GM18909 (cell line): Measurements from ENCODE around the gene ANTKMT.

Experiments
- ATAC-seq: cut with Tn5 transposase; IDR thresholded peaks from one replicate; pipeline ENCODE4 v1.9.1; 2021; ENCODE audit warnings: mild to moderate bottlenecking; ENCODE audit not compliant: unreplicated experiment, poor library complexity

The ANTKMT gene

DNA sequence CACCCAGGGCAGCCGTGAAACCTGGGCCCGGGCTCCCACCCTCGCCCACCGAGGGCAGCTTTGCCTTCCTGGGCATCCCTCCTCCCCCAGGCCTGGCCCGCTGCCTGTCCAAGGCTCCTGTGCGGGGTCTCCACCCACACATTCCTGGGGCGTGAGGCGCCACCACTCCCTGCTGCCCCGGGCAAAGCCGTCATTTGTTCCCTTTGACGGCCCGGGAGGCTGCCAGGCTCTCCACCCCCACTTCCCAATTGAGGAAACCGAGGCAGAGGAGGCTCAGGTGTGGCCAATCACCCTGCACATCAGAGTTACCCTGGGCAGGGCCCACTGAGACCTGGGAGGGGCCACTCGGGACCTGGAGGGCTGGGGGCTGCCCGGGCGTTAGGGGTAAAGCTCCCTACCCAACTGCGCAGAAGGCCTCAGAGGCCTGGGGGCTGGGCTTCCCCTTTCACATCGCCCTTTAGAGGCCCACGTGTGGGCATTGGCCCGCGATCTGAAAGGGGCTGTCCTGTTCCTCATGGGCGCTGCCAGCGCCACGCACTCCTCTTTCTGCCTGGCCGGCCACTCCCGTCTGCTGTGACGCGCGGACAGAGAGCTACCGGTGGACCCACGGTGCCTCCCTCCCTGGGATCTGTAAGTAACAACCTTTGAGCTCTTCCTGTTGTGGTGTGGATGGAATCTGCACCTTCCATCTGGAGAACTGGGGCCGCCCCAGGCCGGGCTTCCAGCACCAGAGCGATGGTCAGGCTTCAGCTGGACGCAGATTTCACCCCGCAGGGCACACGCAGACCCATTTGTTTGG, 39.8 kb downstream of the ANTKMT start, which contains the start of gene MSLN:
TSS of gene MSLN (plus strand) at position 190 of the 799 bp plus-strand sequence. CDS start 1,947 bp downstream, outside the sequence.
- ATAC-seq: no peak

DNA sequence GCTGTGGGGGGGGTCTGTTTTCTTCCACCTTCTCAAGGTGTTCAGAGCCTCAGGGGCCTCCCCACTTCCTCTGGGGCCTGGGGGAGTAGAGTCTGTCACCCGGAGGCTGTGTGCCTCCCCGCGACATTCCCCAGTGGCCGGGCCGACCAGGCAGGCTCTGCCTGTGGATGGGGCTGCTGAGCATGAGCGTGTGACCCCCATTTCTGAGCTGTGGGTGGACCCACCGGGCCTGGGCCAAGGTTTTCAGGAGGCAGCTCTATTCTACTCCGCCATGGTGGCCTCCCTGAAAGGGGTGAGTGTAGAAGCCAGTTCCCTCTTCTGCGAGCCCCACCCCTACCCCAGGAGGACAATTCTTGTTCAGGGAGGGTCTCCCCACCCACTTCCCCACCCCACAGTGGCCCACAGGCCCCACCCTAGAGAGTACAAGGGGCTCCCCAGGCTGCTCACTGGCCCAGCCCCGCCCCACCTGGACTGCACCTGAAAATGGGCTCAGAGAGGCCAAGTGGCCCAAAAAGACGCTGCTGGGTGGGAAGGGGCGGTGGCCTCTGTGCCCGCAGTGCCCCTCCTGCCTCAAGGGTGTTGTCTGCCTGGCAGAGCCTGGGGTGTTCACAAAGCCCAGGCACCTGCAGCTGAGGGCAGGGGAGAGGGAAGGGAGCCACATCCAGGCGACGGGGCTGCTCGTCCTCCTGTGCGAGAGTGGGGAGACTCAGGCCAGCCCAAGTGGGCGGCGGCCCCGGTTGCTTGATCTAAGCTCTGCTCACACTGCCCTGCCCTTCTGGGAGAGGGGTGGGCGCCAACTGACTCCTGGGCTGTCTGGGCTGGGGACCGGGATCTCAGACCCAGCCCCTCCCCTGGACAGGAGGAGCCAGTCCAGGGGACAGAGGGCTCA, 40.9 kb downstream of the ANTKMT start:
- ATAC-seq: no peak

DNA sequence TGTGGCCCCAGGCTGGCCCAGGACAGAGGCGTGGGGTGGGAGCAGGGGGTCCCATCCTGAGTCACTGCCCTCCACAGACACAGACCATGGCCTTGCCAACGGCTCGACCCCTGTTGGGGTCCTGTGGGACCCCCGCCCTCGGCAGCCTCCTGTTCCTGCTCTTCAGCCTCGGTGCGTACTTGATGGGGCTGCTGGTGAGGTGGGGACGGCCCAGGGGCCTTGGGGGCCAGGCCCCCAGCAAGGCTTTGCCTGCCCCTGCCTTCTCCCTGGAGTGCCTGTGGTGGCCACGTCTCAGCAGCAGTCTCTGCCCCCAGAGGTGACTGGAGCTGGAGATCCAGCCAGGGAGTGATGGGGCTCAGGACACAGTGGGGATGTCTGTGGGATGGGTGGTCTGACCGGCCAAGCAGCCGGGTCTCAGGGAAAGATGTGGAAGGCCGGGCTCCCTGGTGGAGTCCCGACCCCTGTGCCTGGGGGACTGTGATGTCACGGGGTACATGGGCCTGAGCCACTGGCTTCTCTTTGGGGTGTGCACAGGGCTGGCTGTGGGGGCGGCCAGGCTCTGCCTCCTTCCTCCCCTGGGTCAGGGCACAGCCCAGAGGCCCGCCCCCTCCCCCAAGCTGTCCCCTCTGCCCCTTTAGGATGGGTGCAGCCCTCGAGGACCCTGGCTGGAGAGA, 41.8 kb downstream of the ANTKMT start:
- no peak for ATAC-seq

DNA sequence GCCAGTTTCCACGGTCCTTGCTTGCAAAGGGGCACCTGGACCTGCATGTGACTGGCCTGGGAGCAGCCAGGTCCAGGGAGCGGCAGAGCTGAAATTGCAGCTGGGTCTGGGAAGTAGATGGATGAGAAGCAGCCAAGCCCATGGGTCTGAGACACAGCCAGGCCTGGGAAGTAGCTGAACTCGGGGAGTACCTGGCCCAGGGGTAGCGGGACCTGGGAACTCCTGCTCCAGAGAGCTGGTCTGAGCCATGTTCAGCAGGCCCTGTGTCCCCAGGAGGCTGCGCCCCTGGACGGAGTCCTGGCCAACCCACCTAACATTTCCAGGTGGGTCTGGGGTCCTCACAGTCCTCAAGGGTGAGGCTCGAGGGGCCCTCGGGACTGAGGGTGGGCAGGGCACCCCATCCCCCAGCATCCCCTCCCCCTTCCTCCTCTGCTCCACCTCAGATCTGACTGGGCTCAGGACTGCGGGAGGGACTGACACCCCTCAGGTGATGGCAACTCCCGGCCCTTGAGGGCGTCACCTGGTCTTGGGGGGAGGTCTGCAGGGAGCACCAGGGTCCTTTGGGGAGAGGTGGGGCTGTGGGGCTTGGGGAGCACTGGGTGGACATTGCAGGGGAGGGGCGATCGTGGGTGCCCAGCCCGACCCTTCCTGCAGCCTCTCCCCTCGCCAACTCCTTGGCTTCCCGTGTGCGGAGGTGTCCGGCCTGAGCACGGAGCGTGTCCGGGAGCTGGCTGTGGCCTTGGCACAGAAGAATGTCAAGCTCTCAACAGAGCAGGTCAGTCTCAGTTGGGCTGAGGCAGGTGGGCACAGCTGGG, 42.6 kb downstream of the ANTKMT start:
- ATAC-seq: no peak

DNA sequence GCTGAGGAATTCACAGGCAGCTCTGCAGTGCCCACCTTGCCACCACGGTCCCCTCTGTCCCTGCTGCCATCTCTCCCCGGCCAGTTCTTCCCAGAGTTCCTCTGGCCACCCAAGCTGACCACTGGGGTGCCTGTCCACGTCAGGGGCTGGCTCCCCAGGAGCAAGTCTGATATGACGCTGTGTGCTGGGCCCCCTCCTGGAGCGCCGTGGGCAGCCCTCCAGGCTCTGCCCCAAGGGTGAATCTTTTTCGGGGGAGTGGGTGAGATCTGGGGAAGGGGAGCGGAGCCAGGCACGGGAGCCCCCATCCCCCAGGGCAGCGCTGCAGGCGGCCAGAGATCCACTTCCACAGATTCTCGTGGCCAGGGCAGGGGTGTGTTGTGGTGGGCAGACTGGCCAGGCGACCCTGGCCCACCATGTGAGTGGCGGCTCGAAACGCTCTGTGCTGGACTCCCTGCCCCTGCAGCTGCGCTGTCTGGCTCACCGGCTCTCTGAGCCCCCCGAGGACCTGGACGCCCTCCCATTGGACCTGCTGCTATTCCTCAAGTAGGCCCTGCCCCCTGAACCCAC, 43.3 kb downstream of the ANTKMT start:
- ATAC-seq: no peak

DNA sequence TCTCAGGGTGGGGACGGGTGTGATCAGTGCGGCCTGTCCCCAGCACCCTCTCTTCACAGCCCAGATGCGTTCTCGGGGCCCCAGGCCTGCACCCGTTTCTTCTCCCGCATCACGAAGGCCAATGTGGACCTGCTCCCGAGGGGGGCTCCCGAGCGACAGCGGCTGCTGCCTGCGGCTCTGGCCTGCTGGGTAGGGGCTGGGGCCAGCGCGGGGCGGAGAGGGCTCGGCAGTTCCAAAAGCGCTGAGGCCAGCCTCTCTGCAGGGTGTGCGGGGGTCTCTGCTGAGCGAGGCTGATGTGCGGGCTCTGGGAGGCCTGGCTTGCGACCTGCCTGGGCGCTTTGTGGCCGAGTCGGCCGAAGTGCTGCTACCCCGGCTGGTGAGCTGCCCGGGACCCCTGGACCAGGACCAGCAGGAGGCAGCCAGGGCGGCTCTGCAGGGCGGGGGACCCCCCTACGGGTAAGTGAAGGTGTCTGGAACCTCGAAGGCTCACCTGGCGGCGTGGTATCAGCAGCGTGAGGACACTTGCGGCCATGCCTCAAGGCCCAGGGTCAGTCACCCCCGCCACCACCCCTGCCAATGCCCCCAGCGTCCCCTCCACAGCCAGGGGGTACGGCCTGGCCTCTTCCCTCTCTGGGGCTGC, 44.0 kb downstream of the ANTKMT start:
- no peak for ATAC-seq

DNA sequence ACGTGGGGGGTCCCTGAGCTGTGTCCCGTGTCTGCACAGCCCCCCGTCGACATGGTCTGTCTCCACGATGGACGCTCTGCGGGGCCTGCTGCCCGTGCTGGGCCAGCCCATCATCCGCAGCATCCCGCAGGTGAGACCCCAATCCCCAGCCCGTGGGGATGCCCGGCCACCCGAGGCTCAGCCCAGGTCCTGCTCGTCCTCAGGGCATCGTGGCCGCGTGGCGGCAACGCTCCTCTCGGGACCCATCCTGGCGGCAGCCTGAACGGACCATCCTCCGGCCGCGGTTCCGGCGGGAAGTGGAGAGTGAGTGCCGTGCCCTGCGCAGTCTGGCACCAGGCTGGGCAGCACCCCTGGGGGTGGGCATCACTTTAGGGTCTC, 44.5 kb downstream of the ANTKMT start:
- no peak for ATAC-seq

DNA sequence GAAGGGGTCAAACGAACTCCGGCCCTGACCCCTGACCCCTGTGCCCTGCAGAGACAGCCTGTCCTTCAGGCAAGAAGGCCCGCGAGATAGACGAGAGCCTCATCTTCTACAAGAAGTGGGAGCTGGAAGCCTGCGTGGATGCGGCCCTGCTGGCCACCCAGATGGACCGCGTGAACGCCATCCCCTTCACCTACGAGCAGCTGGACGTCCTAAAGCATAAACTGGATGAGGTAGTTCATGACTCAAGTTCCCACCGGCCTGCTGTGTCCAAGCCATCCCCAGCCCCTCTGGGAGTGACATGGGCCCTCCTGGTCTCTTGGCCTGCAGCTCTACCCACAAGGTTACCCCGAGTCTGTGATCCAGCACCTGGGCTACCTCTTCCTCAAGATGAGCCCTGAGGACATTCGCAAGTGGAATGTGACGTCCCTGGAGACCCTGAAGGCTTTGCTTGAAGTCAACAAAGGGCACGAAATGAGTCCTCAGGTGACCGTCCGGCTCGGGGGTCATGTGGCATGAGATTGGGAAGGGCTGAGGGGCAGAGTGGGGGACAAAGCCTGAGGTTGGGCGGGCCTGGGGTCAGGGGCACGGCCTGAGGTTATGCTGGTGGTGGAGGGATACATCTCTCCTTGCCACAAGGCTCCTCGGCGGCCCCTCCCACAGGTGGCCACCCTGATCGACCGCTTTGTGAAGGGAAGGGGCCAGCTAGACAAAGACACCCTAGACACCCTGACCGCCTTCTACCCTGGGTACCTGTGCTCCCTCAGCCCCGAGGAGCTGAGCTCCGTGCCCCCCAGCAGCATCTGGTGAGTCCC, 45.3 kb downstream of the ANTKMT start:
- ATAC-seq: no peak

DNA sequence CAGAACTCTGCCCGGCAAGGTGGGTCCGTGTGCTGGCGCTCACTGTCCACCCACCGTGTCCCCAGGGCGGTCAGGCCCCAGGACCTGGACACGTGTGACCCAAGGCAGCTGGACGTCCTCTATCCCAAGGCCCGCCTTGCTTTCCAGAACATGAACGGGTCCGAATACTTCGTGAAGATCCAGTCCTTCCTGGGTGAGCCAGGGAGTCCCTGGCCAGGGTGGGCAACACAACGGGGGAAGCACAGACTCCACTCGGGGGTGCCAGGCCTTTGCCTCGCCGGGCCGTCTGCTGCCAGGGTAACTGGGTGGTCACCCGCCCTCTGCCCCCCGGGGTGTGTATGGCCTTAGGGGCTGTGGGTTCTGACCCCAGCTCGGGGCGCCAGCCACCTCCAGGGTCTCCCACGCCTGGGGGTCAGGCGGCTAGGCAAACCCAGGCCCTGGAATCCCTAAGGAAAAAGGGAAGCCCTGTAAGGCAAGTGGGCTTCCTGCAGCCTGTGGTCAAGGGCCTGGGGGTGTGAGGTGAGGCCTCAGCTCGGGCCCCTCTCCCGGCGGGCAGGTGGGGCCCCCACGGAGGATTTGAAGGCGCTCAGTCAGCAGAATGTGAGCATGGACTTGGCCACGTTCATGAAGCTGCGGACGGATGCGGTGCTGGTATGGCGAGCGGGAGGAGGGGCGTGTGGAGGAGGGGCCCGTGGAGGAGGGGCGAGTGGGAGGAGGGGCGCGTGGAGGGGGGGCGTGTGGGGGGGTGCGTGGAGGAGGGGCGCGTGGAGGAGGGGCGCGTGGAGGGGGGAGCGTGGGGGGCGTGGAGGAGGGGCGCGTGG, 46.1 kb downstream of the ANTKMT start:
- ATAC-seq: no peak

DNA sequence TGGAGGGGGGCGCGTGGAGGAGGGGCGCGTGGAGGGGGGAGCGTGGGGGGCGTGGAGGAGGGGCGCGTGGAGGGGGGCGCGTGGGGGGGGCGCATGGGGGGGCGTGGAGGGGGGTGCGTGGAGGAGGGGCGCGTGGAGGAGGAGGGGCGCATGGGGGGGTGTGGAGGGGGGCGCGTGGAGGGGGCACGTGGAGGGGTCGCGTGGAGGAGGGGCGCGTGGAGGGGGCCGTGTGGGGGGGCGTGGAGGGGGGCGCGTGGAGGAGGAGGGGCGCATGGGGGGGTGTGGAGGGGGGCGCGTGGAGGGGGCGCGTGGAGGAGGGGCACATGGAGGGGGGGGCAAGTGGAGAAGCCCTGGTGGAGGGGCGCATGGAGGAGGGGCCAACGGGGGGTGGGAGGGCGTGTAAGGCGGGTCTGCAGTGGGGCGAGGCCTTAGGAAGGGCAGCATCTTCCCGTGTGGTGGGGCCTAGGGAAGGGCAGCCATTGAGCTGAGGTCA, 46.8 kb downstream of the ANTKMT start:
- no peak for ATAC-seq

DNA sequence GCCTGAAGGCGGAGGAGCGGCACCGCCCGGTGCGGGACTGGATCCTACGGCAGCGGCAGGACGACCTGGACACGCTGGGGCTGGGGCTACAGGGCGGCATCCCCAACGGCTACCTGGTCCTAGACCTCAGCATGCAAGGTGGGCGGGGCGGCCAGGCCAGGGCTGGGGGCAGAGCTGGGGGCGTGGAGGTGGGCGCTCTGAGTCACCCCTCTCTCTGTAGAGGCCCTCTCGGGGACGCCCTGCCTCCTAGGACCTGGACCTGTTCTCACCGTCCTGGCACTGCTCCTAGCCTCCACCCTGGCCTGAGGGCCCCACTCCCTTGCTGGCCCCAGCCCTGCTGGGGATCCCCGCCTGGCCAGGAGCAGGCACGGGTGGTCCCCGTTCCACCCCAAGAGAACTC, 47.5 kb downstream of the ANTKMT start:
- no peak for ATAC-seq

DNA sequence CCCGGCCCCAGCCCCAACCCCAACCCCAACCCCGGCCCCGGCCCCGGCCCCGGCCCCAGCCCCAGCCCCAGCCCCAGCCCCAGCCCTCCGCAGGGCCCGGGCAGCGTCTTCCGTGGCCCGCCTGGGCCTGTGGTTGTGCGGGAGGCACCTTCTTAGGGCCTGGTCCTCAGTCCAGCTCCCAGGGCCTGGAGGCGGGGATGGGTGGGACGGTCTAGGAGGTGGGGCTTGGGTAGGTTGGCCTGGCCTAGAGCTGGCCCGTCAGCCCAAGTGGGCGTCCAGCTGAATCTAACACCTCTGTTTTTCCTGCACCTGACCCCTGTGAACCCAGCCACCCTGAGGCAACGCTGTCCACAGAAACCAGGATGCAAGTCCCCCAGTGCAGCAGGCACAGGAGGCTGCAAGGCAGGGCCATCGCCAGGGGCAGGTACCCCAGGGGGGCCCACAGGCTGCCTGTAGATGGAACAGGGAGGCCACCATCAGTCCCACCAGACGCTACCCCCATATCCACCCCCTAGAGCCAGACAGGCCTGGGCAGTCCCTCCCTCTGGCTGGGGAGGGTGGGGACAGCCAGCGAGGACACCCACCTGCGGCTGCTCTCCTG, 48.3 kb downstream of the ANTKMT start:
- ATAC-seq: no peak

DNA sequence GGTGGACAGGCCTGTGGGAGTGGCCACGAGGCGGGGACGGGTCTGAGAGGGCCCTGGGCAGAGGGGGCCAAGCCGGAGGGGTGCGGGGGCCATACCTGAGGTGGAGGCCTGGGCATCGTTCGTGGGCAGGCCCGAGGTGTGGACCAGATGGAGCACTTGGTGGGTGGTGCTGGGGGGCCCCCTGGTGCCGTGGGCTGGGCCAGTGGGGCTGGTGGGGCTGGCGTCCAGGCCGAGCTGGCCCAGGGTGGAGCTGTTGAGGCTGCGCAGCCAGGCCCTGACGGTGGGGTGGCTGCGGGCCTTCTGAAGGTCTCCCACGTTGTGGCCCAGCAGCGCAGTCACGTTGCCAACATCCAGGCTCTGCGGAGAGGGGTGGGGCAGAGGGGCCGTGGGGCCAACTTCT, 49.0 kb downstream of the ANTKMT start:
- ATAC-seq: no peak

DNA sequence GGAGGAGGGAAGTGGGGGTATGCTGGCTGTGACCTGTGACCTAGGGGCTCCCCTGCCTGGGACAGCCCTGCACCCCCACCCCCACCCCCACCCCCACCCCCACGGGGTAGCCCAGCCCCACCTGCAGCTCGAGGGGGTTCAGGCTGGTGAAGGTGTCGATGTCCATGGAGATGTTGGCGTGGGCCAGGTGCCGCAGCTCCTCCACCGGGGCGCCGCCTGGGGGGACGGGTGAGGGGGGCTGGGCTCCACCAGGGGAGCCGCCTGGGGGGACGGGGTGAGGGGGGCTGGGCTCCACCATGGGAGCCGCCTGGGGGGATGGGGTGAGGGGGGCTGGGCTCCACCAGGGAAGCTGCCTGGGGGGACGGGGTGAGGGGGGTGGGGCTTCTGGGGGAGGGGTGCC, 49.5 kb downstream of the ANTKMT start:
- no peak for ATAC-seq
